ENCODE measurements around the gene PRDM16. TPM values are rescaled to one million over a fixed set of nuclear protein-coding genes. Genes with fewer than 3 reads are reported as not detected.

Gene PRDM16
- total RNA-seq, 1 donor from 2014 or later: 18.3 TPM

DNA sequence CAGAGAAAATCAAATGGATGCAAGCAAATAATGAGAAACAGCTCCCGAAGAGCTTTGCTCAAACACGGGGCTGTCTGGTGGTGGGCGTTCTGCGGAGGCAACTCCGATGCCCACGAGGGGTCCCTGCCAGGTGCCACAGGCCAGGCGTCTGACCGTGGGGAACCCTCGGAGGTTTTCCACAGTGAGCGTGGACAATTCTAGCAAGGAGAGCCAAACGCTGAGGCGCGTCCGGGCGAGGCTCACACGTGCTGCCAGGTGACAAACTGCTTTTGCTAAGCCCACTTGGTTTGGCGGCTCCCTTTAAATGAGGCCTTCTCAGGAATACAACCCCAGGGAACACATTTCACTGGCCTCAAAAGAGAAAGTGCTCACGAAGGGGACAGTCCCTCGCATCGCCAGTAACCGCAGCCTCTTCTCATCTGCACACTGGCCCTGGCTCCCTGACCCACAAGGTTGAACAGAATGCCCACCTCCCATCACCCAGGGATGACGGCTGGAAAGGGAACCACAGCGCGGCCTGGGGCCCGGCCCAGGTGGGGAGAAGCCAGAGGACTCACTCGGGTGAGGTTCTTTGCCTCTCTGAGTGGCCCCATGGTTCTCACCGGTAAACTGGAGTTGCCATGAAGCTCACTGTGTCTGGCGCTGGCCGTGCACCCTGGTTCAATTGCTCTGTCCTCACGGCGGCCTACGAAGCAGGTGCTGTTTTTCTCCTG lies 97.4 kb downstream of the PRDM16 start:
- no peak for TF ChIP-seq CTCF (IDR thresholded peaks at IDR 0.05)
- H3K27me3 Mint-ChIP-seq (ENCODE audit: low read depth): no peaks in the 10 kb centered on the region
- no peak overlapping the region for H3K4me3 Mint-ChIP-seq (ENCODE audit: unreplicated experiment)
- no peak overlapping the region for H3K27ac Mint-ChIP-seq (ENCODE audit: unreplicated experiment)
- no peak for DNase-seq (ENCODE audit: low spot score)
- no peaks in the 10 kb centered on the region for H3K9me3 Mint-ChIP-seq (ENCODE audit: low read depth)
- H3K36me3 Mint-ChIP-seq (ENCODE audit: low read depth): no peaks in the 10 kb centered on the region
- peaks cover 13% of the 10 kb centered on the region for H3K4me1 Mint-ChIP-seq (ENCODE audit: low read depth)

GRCh38 chr1:3167255-3167654 lies 98.3 kb downstream of the PRDM16 start:
- H3K27me3 Mint-ChIP-seq (ENCODE audit: low read depth): no peaks in the 10 kb centered on the region
- H3K27ac Mint-ChIP-seq (ENCODE audit: unreplicated experiment): no peak overlapping the region
- no peaks in the 10 kb centered on the region for H3K9me3 Mint-ChIP-seq (ENCODE audit: low read depth)
- no peaks in the 10 kb centered on the region for H3K36me3 Mint-ChIP-seq (ENCODE audit: low read depth)
- no peak overlapping the region for H3K4me3 Mint-ChIP-seq (ENCODE audit: unreplicated experiment)
- no peak for TF ChIP-seq CTCF (IDR thresholded peaks at IDR 0.05)
- peaks cover 15% of the 10 kb centered on the region for H3K4me1 Mint-ChIP-seq (ENCODE audit: low read depth)
- no peak for DNase-seq (ENCODE audit: low spot score)

- Mint-ChIP-seq H3K27me3 (ENCODE audit: low read depth) (no peaks in the 10 kb centered on the region), H3K4me1 (ENCODE audit: low read depth) (peaks cover 15% of the 10 kb centered on the region), H3K4me3 (ENCODE audit: unreplicated experiment) (no peak overlapping the region), H3K9me3 (ENCODE audit: low read depth) (no peaks in the 10 kb centered on the region), H3K36me3 (ENCODE audit: low read depth) (peaks cover 2% of the 10 kb centered on the region), H3K27ac (ENCODE audit: unreplicated experiment) (no peak overlapping the region)
- no peak for DNase-seq (ENCODE audit: low spot score)
- TF ChIP-seq CTCF (IDR thresholded peaks at IDR 0.05): no peak
Observed at GRCh38 chr1:3168678-3169077, 99.7 kb downstream of the PRDM16 start.

DNA sequence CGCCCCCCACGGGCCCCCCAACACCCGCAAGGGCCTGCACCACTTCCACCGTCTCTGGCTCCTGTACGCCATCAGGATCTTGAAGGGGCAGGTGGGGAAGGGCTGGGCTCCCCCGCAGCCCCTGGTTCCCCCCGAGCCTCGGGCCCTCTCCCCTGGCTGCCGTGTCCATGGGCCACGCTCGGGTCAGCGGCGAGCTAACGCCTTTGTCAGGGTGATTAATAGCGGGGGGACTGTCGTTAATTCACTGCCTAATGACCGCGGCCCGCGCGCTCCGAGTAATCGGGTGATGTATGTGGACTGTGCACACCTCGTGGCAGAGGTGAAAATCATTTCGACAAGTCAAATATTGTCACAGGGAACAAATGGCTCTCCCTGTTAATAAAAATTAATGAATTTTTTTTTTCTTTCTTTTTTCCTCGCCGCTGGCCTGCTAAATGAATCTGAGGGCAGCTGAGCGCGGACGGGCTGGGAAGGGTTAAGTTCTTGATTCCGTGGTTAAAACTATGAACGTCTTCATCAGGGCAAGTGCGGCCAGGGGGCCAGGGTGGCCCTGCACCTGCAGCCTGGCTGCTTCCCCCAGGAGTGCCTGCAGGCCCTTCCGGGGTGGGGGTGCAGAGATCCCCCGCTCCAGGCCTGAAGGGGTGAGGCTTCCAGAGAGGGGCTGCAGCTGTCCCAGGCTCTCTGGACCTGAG lies 100.8 kb downstream of the PRDM16 start:
- DNase-seq (ENCODE audit: low spot score): no peak
- no peaks in the 10 kb centered on the region for H3K9me3 Mint-ChIP-seq (ENCODE audit: low read depth)
- no peak for TF ChIP-seq CTCF (IDR thresholded peaks at IDR 0.05)
- H3K27ac Mint-ChIP-seq (ENCODE audit: unreplicated experiment): no peak overlapping the region
- H3K27me3 Mint-ChIP-seq (ENCODE audit: low read depth): no peaks in the 10 kb centered on the region
- peaks cover 15% of the 10 kb centered on the region for H3K4me1 Mint-ChIP-seq (ENCODE audit: low read depth)
- H3K36me3 Mint-ChIP-seq (ENCODE audit: low read depth): peaks cover 2% of the 10 kb centered on the region
- no peak overlapping the region for H3K4me3 Mint-ChIP-seq (ENCODE audit: unreplicated experiment)

- no peak for TF ChIP-seq CTCF (IDR thresholded peaks at IDR 0.05)
Observed at GRCh38 chr1:3170561-3171453, 101.8 kb downstream of the PRDM16 start.

More at GRCh38 chr1:3170561-3171453, 101.8 kb downstream of the PRDM16 start:
- H3K27ac Mint-ChIP-seq (ENCODE audit: unreplicated experiment): peak overlapping the region; percentile 92
- H3K36me3 Mint-ChIP-seq (ENCODE audit: low read depth): peaks cover 2% of the 10 kb centered on the region
- H3K4me3 Mint-ChIP-seq (ENCODE audit: unreplicated experiment): peak overlapping the region; percentile 58
- H3K4me1 Mint-ChIP-seq (ENCODE audit: low read depth): peaks cover 15% of the 10 kb centered on the region
- no peaks in the 10 kb centered on the region for H3K27me3 Mint-ChIP-seq (ENCODE audit: low read depth)
- no peak for DNase-seq (ENCODE audit: low spot score)
- no peaks in the 10 kb centered on the region for H3K9me3 Mint-ChIP-seq (ENCODE audit: low read depth)
